ENCODE data around the gene SLC16A7. TPM values are rescaled to one million over a fixed set of nuclear protein-coding genes. Genes with fewer than 3 reads are reported as not detected.
"Not testable (repeated sequence)": the region's sequence is repeated elsewhere in the genome, so short reads cannot be mapped to it uniquely, and the experiment has no call there.

SLC16A7 gene
- polyA plus RNA-seq, 4 donors, result under 0.01 to 5.4 (median 1.7) TPM

GRCh38 chr12:59612823-59613434 is 17.1 kb downstream of the SLC16A7 start:
- not testable (repeated sequence) for H3K27me3 ChIP-seq (ENCODE audit: control insufficient read depth in 3 of 3, insufficient read depth in 3 of 3, low read length in 3 of 3); DNase-seq; H3K4me1 ChIP-seq (ENCODE audit: control insufficient read depth in 3 of 3, insufficient read depth in 2 of 3, low read depth in 1 of 3, low read length in 2 of 3); FAIRE-seq; H3K27ac ChIP-seq (ENCODE audit: low read depth in 1 of 3, low read length in 2 of 3); H3K4me3 ChIP-seq (ENCODE audit: low read depth in 1 of 3, low read length in 3 of 3); H3K36me3 ChIP-seq (ENCODE audit: control insufficient read depth in 3 of 3, insufficient read depth in 2 of 3, low read depth in 1 of 3, low read length in 3 of 3)
- WGBS, 3 donors, result 77 to 93% (median 93%) methylated on average over 4 of the region's 4 CpGs
- peaks cover 0 to 12% of the 10 kb centered on the region in 2 donors for H3K9me3 ChIP-seq (ENCODE audit: control insufficient read depth in 2 of 2, insufficient read depth in 1 of 2, low read depth in 1 of 2, low read length in 1 of 2)

- Histone ChIP-seq H3K4me1 (ENCODE audit: control insufficient read depth in 3 of 3, insufficient read depth in 2 of 3, low read depth in 1 of 3, low read length in 2 of 3) (no peaks in the 10 kb centered on the region), H3K36me3 (ENCODE audit: control insufficient read depth in 3 of 3, insufficient read depth in 2 of 3, low read depth in 1 of 3, low read length in 3 of 3) (no peaks in the 10 kb centered on the region), H3K4me3 (ENCODE audit: low read depth in 1 of 3, low read length in 3 of 3) (no peak overlapping the region), H3K27me3 (ENCODE audit: control insufficient read depth in 3 of 3, insufficient read depth in 3 of 3, low read length in 3 of 3) (no peaks in the 10 kb centered on the region), H3K9me3 (ENCODE audit: control insufficient read depth in 2 of 2, insufficient read depth in 1 of 2, low read depth in 1 of 2, low read length in 1 of 2) (peaks cover 0 to 12% of the 10 kb centered on the region in 2 donors), H3K27ac (ENCODE audit: low read depth in 1 of 3, low read length in 2 of 3) (no peak overlapping the region)
- FAIRE-seq, result no peak
- no peak for DNase-seq
Measured at GRCh38 chr12:59615392-59616165, 19.8 kb downstream of the SLC16A7 start.

- no peak overlapping the region for H3K4me3 ChIP-seq (ENCODE audit: low read depth in 1 of 3, low read length in 3 of 3)
- 32 to 65% (median 33%) methylated on average over 1 of the region's 1 CpG for WGBS, 3 donors
- no peaks in the 10 kb centered on the region for H3K4me1 ChIP-seq (ENCODE audit: control insufficient read depth in 3 of 3, insufficient read depth in 2 of 3, low read depth in 1 of 3, low read length in 2 of 3)
- H3K27ac ChIP-seq (ENCODE audit: low read depth in 1 of 3, low read length in 2 of 3), result no peak overlapping the region
- no peaks in the 10 kb centered on the region for H3K27me3 ChIP-seq (ENCODE audit: control insufficient read depth in 3 of 3, insufficient read depth in 3 of 3, low read length in 3 of 3)
- no peak for DNase-seq
- FAIRE-seq, result no peak
- H3K9me3 ChIP-seq (ENCODE audit: control insufficient read depth in 2 of 2, insufficient read depth in 1 of 2, low read depth in 1 of 2, low read length in 1 of 2), result no peaks in the 10 kb centered on the region
- no peaks in the 10 kb centered on the region for H3K36me3 ChIP-seq (ENCODE audit: control insufficient read depth in 3 of 3, insufficient read depth in 2 of 3, low read depth in 1 of 3, low read length in 3 of 3)
Measured at GRCh38 chr12:59619461-59620240, 23.8 kb downstream of the SLC16A7 start.

- H3K27me3 ChIP-seq (ENCODE audit: control insufficient read depth in 3 of 3, insufficient read depth in 3 of 3, low read length in 3 of 3), result no peaks in the 10 kb centered on the region
- no peaks in the 10 kb centered on the region for H3K9me3 ChIP-seq (ENCODE audit: control insufficient read depth in 2 of 2, insufficient read depth in 1 of 2, low read depth in 1 of 2, low read length in 1 of 2)
- FAIRE-seq (no peak), DNase-seq (no peak)
- H3K27ac ChIP-seq (ENCODE audit: low read depth in 1 of 3, low read length in 2 of 3), result no peak overlapping the region
- WGBS, 3 donors, result 70 to 86% (median 84%) methylated on average over 3 of the region's 3 CpGs
- H3K4me3 ChIP-seq (ENCODE audit: low read depth in 1 of 3, low read length in 3 of 3), result no peak overlapping the region
- no peaks in the 10 kb centered on the region for H3K4me1 ChIP-seq (ENCODE audit: control insufficient read depth in 3 of 3, insufficient read depth in 2 of 3, low read depth in 1 of 3, low read length in 2 of 3)
- no peaks in the 10 kb centered on the region for H3K36me3 ChIP-seq (ENCODE audit: control insufficient read depth in 3 of 3, insufficient read depth in 2 of 3, low read depth in 1 of 3, low read length in 3 of 3)
Measured at GRCh38 chr12:59620326-59620725, 24.5 kb downstream of the SLC16A7 start.

GRCh38 chr12:59624732-59625460 is 29.1 kb downstream of the SLC16A7 start:
- H3K4me3 ChIP-seq (ENCODE audit: low read depth in 1 of 3, low read length in 3 of 3), result no peak overlapping the region
- H3K36me3 ChIP-seq (ENCODE audit: control insufficient read depth in 3 of 3, insufficient read depth in 2 of 3, low read depth in 1 of 3, low read length in 3 of 3), result no peaks in the 10 kb centered on the region
- FAIRE-seq, result no peak
- WGBS, 3 donors, result 65 to 86% (median 81%) methylated on average over 1 of the region's 1 CpG
- no peaks in the 10 kb centered on the region for H3K9me3 ChIP-seq (ENCODE audit: control insufficient read depth in 2 of 2, insufficient read depth in 1 of 2, low read depth in 1 of 2, low read length in 1 of 2)
- H3K27ac ChIP-seq (ENCODE audit: low read depth in 1 of 3, low read length in 2 of 3), result no peak overlapping the region
- H3K27me3 ChIP-seq (ENCODE audit: control insufficient read depth in 3 of 3, insufficient read depth in 3 of 3, low read length in 3 of 3), result no peaks in the 10 kb centered on the region
- no peak for DNase-seq
- H3K4me1 ChIP-seq (ENCODE audit: control insufficient read depth in 3 of 3, insufficient read depth in 2 of 3, low read depth in 1 of 3, low read length in 2 of 3), result no peaks in the 10 kb centered on the region

- no peak overlapping the region for H3K27ac ChIP-seq (ENCODE audit: low read depth in 1 of 3, low read length in 2 of 3)
- no peak for FAIRE-seq
- 29 to 45% (median 43%) methylated on average over 1 of the region's 1 CpG for WGBS, 3 donors
Measured at GRCh38 chr12:59626382-59626781, 30.6 kb downstream of the SLC16A7 start.

GRCh38 chr12:59627582-59627981 is 31.8 kb downstream of the SLC16A7 start:
- DNase-seq, result no peak
- H3K4me1 ChIP-seq (ENCODE audit: control insufficient read depth in 3 of 3, insufficient read depth in 2 of 3, low read depth in 1 of 3, low read length in 2 of 3), result no peaks in the 10 kb centered on the region
- H3K36me3 ChIP-seq (ENCODE audit: control insufficient read depth in 3 of 3, insufficient read depth in 2 of 3, low read depth in 1 of 3, low read length in 3 of 3), result no peaks in the 10 kb centered on the region
- no peak for FAIRE-seq
- H3K4me3 ChIP-seq (ENCODE audit: low read depth in 1 of 3, low read length in 3 of 3), result no peak overlapping the region
- H3K27me3 ChIP-seq (ENCODE audit: control insufficient read depth in 3 of 3, insufficient read depth in 3 of 3, low read length in 3 of 3), result no peaks in the 10 kb centered on the region
- no peak overlapping the region for H3K27ac ChIP-seq (ENCODE audit: low read depth in 1 of 3, low read length in 2 of 3)
- H3K9me3 ChIP-seq (ENCODE audit: control insufficient read depth in 2 of 2, insufficient read depth in 1 of 2, low read depth in 1 of 2, low read length in 1 of 2), result no peaks in the 10 kb centered on the region

More at GRCh38 chr12:59626382-59626781, 30.6 kb downstream of the SLC16A7 start:
- H3K9me3 ChIP-seq (ENCODE audit: control insufficient read depth in 2 of 2, insufficient read depth in 1 of 2, low read depth in 1 of 2, low read length in 1 of 2), result no peaks in the 10 kb centered on the region
- H3K4me1 ChIP-seq (ENCODE audit: control insufficient read depth in 3 of 3, insufficient read depth in 2 of 3, low read depth in 1 of 3, low read length in 2 of 3), result no peaks in the 10 kb centered on the region
- no peaks in the 10 kb centered on the region for H3K27me3 ChIP-seq (ENCODE audit: control insufficient read depth in 3 of 3, insufficient read depth in 3 of 3, low read length in 3 of 3)
- DNase-seq, result no peak
- no peaks in the 10 kb centered on the region for H3K36me3 ChIP-seq (ENCODE audit: control insufficient read depth in 3 of 3, insufficient read depth in 2 of 3, low read depth in 1 of 3, low read length in 3 of 3)
- H3K4me3 ChIP-seq (ENCODE audit: low read depth in 1 of 3, low read length in 3 of 3), result no peak overlapping the region

- Histone ChIP-seq H3K36me3 (ENCODE audit: control insufficient read depth in 3 of 3, insufficient read depth in 2 of 3, low read depth in 1 of 3, low read length in 3 of 3) (no peaks in the 10 kb centered on the region), H3K27me3 (ENCODE audit: control insufficient read depth in 3 of 3, insufficient read depth in 3 of 3, low read length in 3 of 3) (no peaks in the 10 kb centered on the region), H3K9me3 (ENCODE audit: control insufficient read depth in 2 of 2, insufficient read depth in 1 of 2, low read depth in 1 of 2, low read length in 1 of 2) (no peaks in the 10 kb centered on the region), H3K4me1 (ENCODE audit: control insufficient read depth in 3 of 3, insufficient read depth in 2 of 3, low read depth in 1 of 3, low read length in 2 of 3) (no peaks in the 10 kb centered on the region), H3K27ac (ENCODE audit: low read depth in 1 of 3, low read length in 2 of 3) (no peak overlapping the region), H3K4me3 (ENCODE audit: low read depth in 1 of 3, low read length in 3 of 3) (no peak overlapping the region)
- DNase-seq (no peak), FAIRE-seq (no peak)
- WGBS, 3 donors, result 76 to 89% (median 82%) methylated on average over 3 of the region's 3 CpGs
Measured at GRCh38 chr12:59629890-59630289, 34.1 kb downstream of the SLC16A7 start.
